HG03025 (cell line): ENCODE data around the gene GPR25.
"Not testable (repeated sequence)": the region's sequence is repeated elsewhere in the genome, so short reads cannot be mapped to it uniquely, and the experiment has no call there.

Experiments used
- ATAC-seq: cut with Tn5 transposase; IDR thresholded peaks from one replicate; pipeline ENCODE4 v1.9.1; 2021; ENCODE audit warnings: mild to moderate bottlenecking, moderate library complexity; ENCODE audit not compliant: unreplicated experiment, low FRiP score

The GPR25 gene

DNA sequence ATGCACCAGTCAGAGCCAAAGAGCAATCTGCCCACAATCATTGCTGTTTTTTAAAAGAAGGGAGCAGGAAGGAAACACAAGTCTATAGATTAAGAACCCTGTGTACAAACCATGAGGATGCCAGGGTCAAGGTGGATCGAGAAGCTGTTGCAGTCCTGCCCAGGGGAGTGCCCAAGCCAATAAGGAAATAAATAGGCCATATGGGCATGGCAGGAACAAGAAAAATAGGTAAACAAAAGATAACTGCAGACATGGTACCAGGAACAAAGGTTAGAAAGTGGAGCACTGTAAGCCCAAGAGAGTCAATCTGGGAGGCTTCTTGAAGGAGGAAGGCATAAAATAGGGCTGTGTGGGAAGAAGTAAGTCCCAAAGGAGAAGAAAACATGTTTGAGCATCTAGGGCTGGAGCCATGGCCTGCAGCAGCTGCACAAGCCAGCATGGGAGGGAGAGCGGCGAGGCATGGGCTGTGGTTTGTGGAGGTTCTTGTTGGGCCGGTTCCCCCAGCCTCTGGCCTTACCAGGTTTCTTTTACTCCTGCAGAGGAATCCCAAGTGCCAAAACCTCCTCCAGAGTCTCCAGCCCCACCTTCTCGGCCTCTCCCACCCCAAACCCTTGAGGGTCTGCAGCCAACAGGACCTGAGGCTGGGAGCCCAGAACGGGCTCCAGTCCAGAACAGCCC, 35.5 kb downstream of the GPR25 start:
- ATAC-seq: no peak

DNA sequence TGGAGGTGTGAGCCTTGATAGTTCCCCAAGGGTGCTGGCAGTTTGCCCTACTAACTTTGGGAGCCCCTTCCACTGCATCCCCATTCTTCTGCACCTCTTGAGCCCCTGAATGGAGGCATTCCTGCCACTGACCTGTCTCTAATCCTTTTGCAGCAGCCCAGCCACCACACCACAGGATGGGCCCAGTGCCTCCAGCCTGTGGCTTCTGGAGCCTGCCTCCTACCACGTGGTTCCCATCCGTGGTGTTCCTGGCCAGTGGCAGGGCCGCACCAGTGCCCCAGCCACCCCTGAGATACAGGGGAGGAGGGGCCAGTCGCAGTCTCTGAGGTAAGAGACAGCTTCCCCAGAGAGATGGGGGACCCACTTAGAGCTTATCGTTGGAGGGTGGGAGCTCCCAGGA, 36.3 kb downstream of the GPR25 start:
- no peak for ATAC-seq

DNA sequence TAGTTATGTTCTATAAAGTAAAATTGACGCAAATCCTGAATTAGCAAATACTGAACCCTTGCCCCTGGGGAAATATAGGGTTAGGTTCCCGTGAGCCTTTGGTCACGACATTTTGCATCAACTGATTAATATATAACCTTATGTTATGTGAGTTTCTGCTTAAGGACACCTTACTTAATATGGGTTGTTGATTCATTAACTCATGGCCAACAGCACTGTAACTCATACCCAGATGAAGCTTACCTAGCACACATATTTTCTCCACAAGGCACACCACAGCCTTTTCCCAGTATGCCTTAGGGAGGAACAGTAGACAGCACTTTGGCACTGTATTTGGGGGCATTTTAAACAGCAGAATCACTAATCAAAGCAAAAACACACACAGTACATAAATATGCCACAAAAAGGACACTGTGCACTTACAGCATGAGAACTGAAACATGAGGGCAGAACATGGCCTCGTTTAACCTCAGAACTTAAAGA, 37.0 kb downstream of the GPR25 start:
- no peak for ATAC-seq

DNA sequence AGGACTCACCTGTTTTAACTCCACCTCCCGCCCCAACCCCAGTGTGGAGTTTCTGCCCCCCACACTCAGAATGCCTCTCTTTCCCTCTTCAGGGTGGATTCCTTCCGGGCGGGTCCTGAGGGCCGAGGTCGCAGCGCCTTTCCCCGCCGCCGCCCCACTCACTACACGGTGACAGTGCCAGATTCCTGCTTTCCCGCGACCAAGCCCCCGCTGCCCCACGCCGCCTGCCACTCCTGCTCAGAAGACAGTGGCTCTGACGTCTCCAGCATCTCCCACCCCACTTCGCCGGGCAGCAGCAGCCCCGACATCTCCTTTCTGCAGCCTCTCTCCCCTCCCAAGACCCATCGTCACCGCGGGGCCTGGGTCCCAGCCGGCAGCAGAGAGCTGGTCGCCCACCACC, 38.6 kb downstream of the GPR25 start:
- ATAC-seq: no peak

DNA sequence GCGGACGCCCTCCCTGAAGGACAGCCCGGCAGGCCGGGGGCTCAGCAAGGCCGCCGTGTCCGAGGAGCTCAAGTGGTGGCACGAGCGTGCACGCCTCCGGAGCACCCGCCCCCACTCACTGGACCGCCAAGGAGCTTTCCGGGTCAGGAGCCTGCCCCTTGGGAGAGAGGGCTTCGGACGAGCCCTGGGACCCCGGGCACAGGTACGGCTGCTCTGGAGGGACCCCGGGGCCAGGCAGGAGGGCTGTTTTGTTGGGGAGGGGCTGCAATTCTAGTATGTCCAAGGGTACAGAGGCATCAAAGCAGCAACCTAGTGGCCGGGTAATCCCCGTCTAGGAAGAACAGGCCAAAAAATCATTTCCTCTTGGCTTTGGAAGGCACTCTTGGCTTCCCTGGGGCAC, 39.2 kb downstream of the GPR25 start:
- ATAC-seq: not testable (repeated sequence)

DNA sequence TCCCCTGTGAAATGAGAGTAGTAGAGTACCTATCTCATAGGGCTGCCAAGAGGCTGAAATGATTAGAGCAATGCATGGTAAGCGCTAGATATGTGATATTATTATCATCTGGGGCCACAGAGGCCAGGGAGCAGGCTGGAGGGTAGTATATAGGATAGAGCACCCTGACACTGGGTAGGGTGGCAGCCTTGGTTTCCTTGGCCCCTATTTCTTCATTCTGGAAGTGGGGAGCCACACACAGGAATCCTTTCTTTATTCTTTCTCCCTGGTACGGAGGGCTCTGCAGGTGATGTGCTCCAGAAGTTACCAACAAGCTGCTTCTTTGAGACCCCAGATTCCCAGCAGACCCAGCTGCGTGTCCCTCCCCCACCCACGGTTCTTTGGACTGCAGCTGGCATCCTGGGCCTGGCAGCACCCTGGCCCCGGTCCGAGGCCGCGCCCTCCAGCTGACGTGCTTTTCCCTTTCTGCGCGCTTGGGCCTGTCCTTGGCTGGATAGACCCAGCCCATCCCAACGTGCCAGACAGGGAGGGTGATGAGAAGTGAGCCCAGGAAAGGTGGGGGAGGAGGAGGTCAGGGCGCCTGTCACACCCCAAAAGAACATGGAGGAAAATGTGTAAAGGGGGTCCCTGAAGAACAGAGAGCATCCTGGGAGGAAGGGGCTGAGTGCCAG, 40.1 kb downstream of the GPR25 start:
- ATAC-seq: no peak

DNA sequence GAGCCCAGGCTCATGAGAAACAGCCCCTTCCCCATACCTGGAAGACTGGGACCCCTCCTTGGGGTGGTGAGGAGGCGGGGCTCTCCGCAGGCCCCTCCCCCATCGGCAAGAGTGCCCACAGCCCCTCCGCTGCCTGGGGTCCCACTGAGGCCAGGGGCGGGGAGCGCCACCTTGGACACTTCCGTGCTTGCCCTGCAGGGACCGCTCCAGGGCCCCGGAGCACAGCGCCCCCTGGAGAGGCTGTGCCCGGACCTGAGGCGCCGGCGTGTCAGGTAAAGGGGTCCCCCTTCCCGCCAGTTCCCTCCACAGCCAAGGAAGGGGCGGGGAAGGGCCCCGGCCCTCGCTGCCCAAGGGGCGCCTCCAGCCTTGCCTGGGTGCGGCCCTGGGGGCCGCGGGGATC, 43.4 kb downstream of the GPR25 start:
- no peak for ATAC-seq

DNA sequence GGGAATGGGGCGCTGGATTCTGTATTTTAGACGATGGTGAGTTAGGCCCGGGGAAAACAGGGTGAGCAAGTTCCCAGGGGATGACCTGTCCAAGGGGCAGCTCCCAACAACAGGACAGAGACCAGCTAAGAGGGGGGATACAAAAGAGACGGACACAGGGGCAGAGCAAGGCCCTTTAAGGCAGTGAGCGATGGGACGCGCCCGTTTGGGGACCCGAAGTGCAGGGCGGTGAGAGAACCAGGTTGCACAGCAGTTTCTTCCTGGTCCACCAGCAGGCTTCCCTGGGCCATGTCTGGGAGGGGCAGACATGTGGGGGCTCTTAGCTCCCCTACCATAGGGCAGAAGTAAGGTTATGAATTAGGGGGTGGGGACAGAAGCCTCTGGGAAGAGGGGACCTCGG, 43.9 kb downstream of the GPR25 start:
- ATAC-seq: no peak

DNA sequence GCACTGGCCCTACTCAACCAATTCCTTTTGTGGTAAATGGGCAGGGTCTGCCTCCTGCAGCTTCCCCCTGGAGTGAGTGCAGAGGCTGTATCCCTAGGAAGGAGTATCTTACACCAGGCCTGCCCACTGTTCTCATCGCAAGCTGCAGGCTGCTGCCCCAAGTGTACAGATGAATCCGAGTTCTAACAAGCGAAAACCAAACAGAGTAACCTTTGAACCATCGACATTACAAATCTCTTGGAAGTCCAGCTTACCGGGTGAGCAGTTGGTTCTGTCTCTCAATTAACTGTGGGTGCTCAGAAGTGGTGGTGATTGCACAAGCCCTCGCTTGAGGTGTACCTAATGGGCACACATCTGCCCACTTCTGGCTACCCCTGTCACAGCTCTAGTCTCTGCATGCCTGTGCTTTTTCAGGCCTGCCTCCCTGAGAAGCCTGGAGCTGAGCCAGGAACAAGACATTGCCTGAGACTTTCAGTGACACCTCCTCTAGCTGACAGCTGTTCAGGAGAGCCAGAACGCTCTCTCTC, 44.6 kb downstream of the GPR25 start:
- ATAC-seq: no peak

DNA sequence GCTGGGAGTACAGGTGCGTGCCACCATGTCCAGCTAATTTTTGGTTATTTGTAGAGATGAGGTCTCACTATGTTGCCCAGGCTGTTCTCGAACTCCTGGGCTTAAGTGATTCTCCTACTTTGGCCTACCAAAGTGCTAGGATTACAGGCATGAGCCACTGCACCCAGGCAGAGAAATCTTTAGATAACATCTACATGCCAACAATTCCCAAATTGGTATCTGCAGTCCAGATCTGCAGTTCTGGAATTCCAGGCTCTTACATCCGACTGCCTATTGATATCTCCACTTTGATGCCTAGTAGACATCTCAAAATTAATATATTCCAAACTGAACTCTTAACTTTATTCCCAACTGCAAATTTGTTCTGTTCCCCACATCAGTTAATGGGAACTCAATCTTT, 45.2 kb downstream of the GPR25 start:
- no peak for ATAC-seq

DNA sequence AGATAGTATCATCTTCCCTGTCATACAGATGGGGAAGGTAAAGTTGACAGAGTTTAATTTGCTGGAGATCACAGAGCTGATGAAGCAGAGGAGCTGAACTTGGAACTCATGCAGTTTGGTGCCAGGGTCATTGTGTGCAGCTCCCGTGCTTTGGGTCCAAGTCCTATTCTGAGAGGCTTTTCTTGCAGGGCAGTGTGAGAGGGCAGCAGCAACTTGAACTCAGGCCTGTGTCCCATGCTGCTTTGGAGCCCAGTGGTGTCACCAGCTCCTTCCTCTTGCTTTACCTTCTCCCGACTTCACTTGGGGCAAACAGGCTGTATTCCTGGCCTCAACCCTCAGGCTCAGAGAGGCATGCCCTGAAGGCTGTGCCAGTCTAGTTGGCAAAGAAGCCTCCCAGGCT, 46.6 kb downstream of the GPR25 start:
- ATAC-seq: no peak

DNA sequence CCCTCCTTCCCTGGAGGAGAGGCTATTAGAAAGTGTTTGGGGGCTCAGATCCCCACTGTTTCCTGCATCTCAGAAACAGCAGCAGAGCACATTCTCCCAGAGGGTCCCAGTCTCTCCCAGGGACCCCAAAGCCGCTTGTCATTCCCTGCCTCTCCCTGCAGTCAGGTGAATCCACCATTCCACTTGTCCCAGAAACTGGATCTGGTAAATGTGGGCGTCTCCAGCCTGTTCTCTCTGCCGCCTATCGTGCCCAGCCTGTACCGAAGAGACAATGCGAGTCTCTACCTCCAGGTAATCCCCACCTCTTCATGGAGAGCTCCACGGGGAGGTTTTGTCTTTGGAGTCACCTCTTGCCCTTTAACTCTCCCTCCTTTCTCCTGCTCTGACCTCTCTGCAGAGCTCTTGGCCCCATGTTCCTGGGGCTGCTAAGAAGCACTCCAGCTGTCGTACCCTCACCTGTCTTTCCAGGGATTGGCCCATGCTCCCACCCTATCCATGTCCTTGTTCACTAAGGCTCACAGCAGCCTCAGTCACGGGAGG, 48.9 kb downstream of the GPR25 start:
- ATAC-seq: no peak

DNA sequence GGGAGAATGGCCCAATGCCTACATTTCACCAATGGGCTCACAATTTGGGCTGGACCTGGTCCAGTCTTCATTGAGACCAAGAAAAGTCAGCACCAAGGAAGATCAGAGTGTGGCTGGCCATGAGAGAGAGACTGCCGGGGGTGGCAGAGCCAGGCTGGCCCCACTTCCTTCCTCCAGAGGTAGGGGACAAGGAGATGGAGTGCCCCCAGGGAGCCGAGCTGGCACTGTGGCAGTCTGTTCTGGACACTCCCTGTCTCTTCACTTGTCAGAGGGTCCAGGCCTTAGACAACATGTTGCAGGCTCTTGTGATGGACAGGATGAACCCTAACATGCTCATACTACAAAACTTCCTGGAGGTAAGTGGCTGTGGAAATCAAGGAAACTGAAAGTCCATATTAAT, 49.6 kb downstream of the GPR25 start:
- ATAC-seq: no peak

DNA sequence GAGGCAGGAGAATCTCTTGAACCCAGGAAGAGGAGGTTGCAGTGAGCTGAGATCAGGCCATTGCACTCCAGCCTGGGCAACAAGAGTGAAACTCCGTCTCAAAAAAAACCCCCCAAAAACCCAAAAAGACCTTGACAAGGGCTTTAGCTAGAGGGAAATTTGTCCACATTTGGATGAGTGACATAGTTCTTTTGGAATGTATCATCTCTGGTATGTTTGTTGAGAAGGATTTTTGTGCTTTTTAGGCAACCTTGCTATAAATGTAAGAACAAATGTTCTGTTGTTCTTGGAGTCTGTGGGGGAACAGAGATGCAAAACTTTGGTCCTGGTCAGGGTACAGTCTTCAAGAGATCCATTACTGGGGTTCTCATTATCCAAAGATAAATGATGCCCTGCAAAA, 50.8 kb downstream of the GPR25 start:
- no peak for ATAC-seq
